NCI-H345 treated with DMSO at 0.1 percent for 48 hours (cell line): ENCODE results near the gene ASTN2.

Experiments
- DNase-seq: peaks from one replicate; lab custom pipeline; 2025; ENCODE audit not compliant: unreplicated experiment; lab: John Stamatoyannopoulos, UW

ASTN2 gene

DNA sequence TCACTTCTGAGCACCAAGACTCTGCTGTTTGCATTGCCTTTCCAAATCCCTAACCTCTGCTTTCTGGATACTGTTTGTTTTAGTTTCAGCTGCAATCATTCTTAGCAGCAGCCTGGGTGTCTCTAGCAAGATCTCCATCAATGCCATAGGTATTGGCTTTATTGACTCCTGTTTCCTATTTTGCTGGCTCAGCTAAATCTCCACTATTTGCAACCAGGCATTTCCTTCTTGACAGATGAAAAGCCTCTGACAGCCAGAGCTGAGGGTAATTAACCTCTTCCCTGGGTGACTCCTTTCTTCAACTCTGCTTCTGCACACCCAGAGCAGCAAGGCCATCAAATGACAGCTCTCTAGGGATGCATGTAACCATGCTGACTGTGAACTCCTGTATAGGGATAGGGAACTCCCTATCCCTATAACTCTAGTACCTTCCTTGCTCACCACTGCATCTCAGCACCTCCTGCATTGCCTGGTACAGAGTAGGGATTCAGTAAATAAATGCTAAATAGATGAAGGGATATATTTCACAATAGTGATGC lies 434.2 kb downstream of the ASTN2 start:
- no peak for DNase-seq

DNA sequence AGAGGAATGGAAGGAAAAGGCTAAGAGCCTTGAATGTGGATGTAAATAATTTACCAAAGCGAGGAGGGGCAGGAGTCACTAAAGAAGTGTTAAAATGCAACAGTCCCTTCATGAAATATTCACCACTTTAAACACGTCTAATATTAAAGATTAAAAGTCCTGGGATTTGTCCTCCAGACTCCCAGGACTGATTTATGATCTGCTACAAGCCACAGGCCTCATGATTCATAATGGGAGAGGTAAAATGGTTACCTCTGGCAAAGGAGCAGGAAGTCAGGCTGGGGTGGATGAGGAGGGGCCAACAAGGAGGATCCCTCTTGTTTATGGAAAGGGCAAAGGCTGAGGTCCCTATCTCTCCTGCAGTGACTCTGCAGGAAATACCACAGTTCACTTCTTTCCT lies 435.4 kb downstream of the ASTN2 start:
- no peak for DNase-seq

DNA sequence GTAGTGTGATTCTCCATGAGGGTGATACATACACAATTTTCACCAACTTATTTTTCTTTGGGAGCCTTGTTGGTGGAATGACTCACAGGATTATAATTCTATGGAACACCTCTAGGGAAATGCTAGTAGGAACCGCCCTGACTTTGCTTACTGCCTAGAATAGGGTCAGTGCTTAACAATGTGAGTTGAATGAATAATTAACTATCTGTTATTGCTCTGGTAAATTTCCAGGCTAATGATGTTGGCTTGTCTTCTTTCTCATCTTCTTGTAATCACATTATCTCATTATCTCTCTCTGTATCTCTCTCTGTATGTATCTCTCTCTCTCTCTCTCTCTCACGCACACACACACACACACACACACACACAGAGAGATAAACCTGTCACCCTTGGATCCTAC lies 436.7 kb downstream of the ASTN2 start:
- no peak for DNase-seq

DNA sequence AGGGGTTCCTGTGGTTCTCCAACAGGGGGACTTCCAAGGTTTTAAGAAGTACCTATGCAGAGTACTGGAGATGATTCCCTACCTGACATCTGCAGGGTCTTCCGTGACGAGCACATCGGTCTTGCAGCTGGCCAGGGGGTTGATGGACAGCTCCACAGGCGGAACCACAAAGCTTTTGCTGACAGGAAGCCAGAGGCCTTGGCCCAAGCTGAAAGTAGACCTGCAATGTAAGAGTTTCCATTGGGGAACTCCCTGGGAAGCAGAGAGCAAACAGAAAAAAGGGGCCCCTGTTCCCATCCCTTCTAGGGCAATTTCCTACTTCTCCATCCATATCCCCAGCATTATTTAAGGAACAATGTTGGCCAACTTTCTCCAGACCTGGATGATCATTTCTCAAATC lies 439.7 kb downstream of the ASTN2 start:
- no peak for DNase-seq

GRCh38 chr9:116966199-116966598 lies 448.7 kb downstream of the ASTN2 start:
- DNase-seq: no peak

- no peak for DNase-seq
Observed at GRCh38 chr9:116964258-116964657, 450.6 kb downstream of the ASTN2 start.

- DNase-seq: no peak
Observed at GRCh38 chr9:116959809-116960208, 455.0 kb downstream of the ASTN2 start.

DNA sequence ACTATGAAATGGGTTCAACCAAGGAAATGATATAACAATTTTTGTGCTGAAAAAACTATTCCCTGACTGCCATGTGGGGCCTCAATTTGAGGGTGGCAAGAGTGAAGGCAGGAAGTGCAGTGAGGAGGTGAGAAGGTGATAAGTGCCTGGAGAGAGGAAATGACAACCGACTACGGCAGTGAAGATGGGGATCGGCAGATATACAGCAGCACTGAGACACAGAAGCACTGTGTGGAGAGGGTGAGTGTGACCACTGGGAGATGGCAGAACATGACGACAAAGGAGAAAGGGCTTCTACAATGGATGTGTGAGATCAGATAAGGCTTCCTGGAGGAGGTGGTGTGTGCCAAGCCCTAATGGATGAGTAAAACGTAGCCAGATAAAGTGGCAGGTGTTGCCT lies 456.0 kb downstream of the ASTN2 start:
- no peak for DNase-seq

GRCh38 chr9:116954731-116955130 lies 460.1 kb downstream of the ASTN2 start:
- no peak for DNase-seq

GRCh38 chr9:116953271-116953670 lies 461.6 kb downstream of the ASTN2 start:
- DNase-seq: no peak

DNA sequence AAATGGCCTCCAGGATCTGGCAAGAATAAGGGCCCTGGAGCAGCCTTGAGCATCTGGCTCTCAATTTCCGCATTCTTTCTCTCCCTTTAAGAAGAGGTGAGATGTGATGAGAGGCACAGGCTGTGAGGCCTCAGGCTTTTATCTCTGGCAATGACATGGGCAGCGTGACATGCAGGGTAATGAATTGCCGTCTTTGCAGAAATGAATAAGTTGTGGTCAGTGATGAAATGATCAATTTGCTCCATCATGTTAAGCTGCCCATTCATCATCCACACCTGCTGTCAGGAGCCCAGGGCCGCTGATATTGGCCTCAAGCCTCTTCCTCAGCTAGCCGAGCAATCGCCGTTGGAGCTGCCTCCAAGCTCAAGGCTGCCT lies 462.4 kb downstream of the ASTN2 start:
- no peak for DNase-seq

GRCh38 chr9:116951588-116952435 lies 463.0 kb downstream of the ASTN2 start:
- no peak for DNase-seq

DNA sequence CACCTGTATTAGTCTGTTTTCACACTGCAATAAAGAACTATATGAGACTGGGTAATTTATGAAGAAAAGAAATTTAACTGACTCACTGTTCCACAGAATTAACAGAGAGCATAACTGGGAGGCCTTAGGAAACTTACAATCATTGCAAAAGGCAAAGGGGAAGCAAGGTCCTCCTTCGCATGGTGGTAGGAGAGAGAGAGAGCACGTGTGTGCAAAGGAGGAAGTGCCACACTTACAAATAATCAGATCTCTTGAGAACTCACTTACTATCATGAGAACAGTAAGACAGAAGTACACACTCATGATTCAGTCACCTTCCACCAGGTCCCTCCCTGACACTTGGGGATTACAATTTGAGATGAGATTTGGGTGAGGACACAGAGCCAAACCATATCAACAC lies 469.0 kb downstream of the ASTN2 start:
- DNase-seq: no peak

GRCh38 chr9:116944714-116945534 lies 469.9 kb downstream of the ASTN2 start:
- DNase-seq: no peak

GRCh38 chr9:116943970-116944369 lies 470.9 kb downstream of the ASTN2 start:
- no peak for DNase-seq

GRCh38 chr9:116942593-116943061 lies 472.2 kb downstream of the ASTN2 start:
- DNase-seq: no peak

GRCh38 chr9:116941266-116941665 lies 473.6 kb downstream of the ASTN2 start:
- no peak for DNase-seq

DNA sequence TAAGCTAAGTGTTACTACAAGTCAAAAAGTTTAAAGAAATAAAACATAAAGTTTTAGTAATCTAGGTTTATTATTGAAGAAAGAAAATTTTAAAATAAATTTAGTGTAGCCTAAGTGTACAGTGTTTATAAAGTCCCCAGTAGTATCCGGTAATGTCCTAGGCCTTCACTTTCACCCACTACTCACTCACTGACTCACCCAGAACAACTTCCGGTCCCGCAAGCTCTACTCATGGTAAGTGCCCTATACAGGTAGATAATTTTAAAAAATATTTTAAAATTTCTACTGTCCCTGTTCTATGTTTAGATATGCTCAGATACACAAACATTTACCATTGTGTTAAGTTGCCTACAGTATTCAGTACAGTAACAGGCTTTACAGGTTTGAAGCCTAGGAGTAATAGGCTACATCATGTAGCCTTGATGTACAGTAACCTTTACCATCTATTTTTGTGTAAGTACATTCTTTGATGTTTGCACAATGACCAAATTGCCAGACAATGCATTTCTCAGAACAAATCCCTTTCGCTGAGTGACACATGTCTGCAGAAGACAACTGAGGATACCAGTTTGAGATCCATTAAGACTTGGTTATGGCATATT lies 474.1 kb downstream of the ASTN2 start:
- DNase-seq: no peak

- DNase-seq: no peak
Observed at GRCh38 chr9:116939614-116940013, 475.2 kb downstream of the ASTN2 start.

GRCh38 chr9:116939161-116939560 lies 475.7 kb downstream of the ASTN2 start:
- no peak for DNase-seq

GRCh38 chr9:116937361-116937760 lies 477.5 kb downstream of the ASTN2 start:
- DNase-seq: no peak
